Smooth muscle cell of the brain vasculature (primary cell): ENCODE results near the gene LAMA3.

Experiments
- DNase-seq: peaks from one replicate; pipeline ENCODE4 v3.0.0-alpha.2; 2012; ENCODE audit warnings: low read depth, low spot score

LAMA3 gene

GRCh38 chr18:23875966-23876895, 187.0 kb downstream of the LAMA3 start:
- DNase-seq: no peak

GRCh38 chr18:23876921-23877320, 187.7 kb downstream of the LAMA3 start:
- DNase-seq: no peak

GRCh38 chr18:23877371-23877770, 188.1 kb downstream of the LAMA3 start:
- no peak for DNase-seq

GRCh38 chr18:23878336-23878900, 189.2 kb downstream of the LAMA3 start:
- no peak for DNase-seq

GRCh38 chr18:23879126-23879525, 189.9 kb downstream of the LAMA3 start:
- DNase-seq: no peak

GRCh38 chr18:23879544-23879943, 190.3 kb downstream of the LAMA3 start:
- no peak for DNase-seq

- no peak for DNase-seq
Observed at GRCh38 chr18:23879966-23880565, 190.8 kb downstream of the LAMA3 start.

- no peak for DNase-seq
Observed at GRCh38 chr18:23880931-23881617, 191.8 kb downstream of the LAMA3 start.

GRCh38 chr18:23881778-23882177, 192.5 kb downstream of the LAMA3 start:
- DNase-seq: no peak

GRCh38 chr18:23882616-23883276, 193.5 kb downstream of the LAMA3 start:
- no peak for DNase-seq

- no peak for DNase-seq
Observed at GRCh38 chr18:23883277-23883790, 194.1 kb downstream of the LAMA3 start.

- DNase-seq: no peak
Observed at GRCh38 chr18:23884681-23885375, 195.6 kb downstream of the LAMA3 start.

- no peak for DNase-seq
Observed at GRCh38 chr18:23885750-23886149, 196.5 kb downstream of the LAMA3 start.

GRCh38 chr18:23887035-23887434, 197.8 kb downstream of the LAMA3 start:
- DNase-seq: no peak

GRCh38 chr18:23887493-23887892, 198.2 kb downstream of the LAMA3 start:
- DNase-seq: no peak

GRCh38 chr18:23888881-23889280, 199.6 kb downstream of the LAMA3 start:
- DNase-seq: no peak

- no peak for DNase-seq
Observed at GRCh38 chr18:23889907-23890306, 200.7 kb downstream of the LAMA3 start.

- no peak for DNase-seq
Observed at GRCh38 chr18:23890589-23890988, 201.3 kb downstream of the LAMA3 start.

- no peak for DNase-seq
Observed at GRCh38 chr18:23893653-23894052, 204.4 kb downstream of the LAMA3 start.

- no peak for DNase-seq
Observed at GRCh38 chr18:23894661-23895175, 205.5 kb downstream of the LAMA3 start.
